Neural progenitor cell (in vitro differentiated cells): ENCODE measurements around the gene WBP1L.

Experiments used
- EZH2 ChIP-seq: fragments of 200-600 bp; sonication (generic); IDR thresholded peaks from 2 replicates; pipeline ENCODE4 v1.6.1; 2017; ENCODE audit warnings: antibody characterized with exemption, mild to moderate bottlenecking, moderate library complexity
- TF ChIP-seq, protein P1 (sequence below): fragments of 200-600 bp; sonication (generic); IDR thresholded peaks from 2 replicates; pipeline ENCODE4 v1.5.1; 2017; ENCODE audit warnings: antibody characterized with exemption, mild to moderate bottlenecking

- TF ChIP-seq, protein P1, sequence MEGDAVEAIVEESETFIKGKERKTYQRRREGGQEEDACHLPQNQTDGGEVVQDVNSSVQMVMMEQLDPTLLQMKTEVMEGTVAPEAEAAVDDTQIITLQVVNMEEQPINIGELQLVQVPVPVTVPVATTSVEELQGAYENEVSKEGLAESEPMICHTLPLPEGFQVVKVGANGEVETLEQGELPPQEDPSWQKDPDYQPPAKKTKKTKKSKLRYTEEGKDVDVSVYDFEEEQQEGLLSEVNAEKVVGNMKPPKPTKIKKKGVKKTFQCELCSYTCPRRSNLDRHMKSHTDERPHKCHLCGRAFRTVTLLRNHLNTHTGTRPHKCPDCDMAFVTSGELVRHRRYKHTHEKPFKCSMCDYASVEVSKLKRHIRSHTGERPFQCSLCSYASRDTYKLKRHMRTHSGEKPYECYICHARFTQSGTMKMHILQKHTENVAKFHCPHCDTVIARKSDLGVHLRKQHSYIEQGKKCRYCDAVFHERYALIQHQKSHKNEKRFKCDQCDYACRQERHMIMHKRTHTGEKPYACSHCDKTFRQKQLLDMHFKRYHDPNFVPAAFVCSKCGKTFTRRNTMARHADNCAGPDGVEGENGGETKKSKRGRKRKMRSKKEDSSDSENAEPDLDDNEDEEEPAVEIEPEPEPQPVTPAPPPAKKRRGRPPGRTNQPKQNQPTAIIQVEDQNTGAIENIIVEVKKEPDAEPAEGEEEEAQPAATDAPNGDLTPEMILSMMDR, result no peak
- TF ChIP-seq EZH2, result no peak
Observed at GRCh38 chr10:102720775-102721301, 22.9 kb upstream of the WBP1L start.
